HCT116 (cell line): Measurements from ENCODE around the gene SAMD4B. TPM values are rescaled to one million over a fixed set of nuclear protein-coding genes. Genes with fewer than 3 reads are reported as not detected.

Experiments
- ATAC-seq: fragments of 200-7000 bp; cut with Tn5 transposase; 2 replicates; pipeline ENCODE4 v1.9.1; 2020; ENCODE audit warnings: mild to moderate bottlenecking, moderate library complexity
- BruUV-seq: library from RNA; stranded (reverse); fragments of 400-500 nt; replicated peaks from 2 replicates; lab custom pipeline; 2021; lab: Mats Ljungman, UMichigan
- CTCF ChIA-PET: fragments of 300-600 bp; sonication (Branson Sonifier 250); formaldehyde crosslinking; loops from one replicate; lab custom pipeline; 2021; ENCODE audit warnings: antibody characterized with exemption; lab: Charles Lee
- POLR2A ChIA-PET: fragments of 300-600, 350-600 bp; sonication (Branson Sonifier 250); formaldehyde crosslinking; loops from one replicate; lab custom pipeline; 2021; ENCODE audit warnings: antibody characterized with exemption; lab: Charles Lee
- RAD21 ChIA-PET, 2 experiments: fragments of 300-600 bp; sonication (Branson Sonifier 250); formaldehyde crosslinking; loops; one replicate each; lab custom pipeline; 2023; ENCODE audit warnings: low total read pairs in 2 of 2; ENCODE audit not compliant: uncharacterized antibody in 2 of 2, unreplicated experiment in 2 of 2, low non-redundant PET in 1 of 2; lab: Charles Lee
- DNase-seq: peaks from one replicate; pipeline ENCODE4 v3.0.0-alpha.2; 2010; ENCODE audit warnings: low read depth, low spot score
- H2AFZ ChIP-seq: fragments of 200-600 bp; shearing (Covaris generic), sonication (generic); 2 replicates; pipeline ENCODE4 v1.6.1; 2017; ENCODE audit warnings: low read depth, mixed run types, mixed read lengths, antibody characterized with exemption, low read length; ENCODE audit not compliant: poor library complexity, severe bottlenecking
- H3K27ac ChIP-seq: 2 replicates; pipeline ENCODE4 v1.5.1; 2012; ENCODE audit warnings: low read depth, low read length
- H3K27me3 ChIP-seq: fragments of 200-600 bp; sonication (generic); 2 replicates; pipeline ENCODE4 v1.6.1; 2016; ENCODE audit warnings: mixed run types, low read length, mixed read lengths; ENCODE audit not compliant: insufficient read depth
- H3K36me3 ChIP-seq, 2 experiments: fragments of 200-500 bp in 1 of 2; fragments of 200-600 bp in 1 of 2; sonication (Bioruptor generic) in 1 of 2; sonication (generic) in 1 of 2; 2 replicates each; pipeline versions ENCODE4 v1.5.1 to v1.6.1; 2014 to 2016; ENCODE audit warnings: low read length in 2 of 2, inconsistent platforms in 1 of 2, mixed read lengths in 1 of 2, mixed run types in 1 of 2; ENCODE audit not compliant: insufficient read depth in 2 of 2, control insufficient read depth in 1 of 2
- H3K4me1 ChIP-seq, 2 experiments: fragments of 200-600 bp in 1 of 2; sonication (generic) in 1 of 2; 2 replicates each; pipeline versions ENCODE4 v1.5.1 to v1.6.1; 2012 to 2017; ENCODE audit warnings: low read length in 2 of 2, inconsistent platforms in 1 of 2, mild to moderate bottlenecking in 1 of 2, mixed read lengths in 1 of 2, mixed run types in 1 of 2, moderate library complexity in 1 of 2; ENCODE audit not compliant: insufficient read depth in 2 of 2, control insufficient read depth in 1 of 2
- H3K4me2 ChIP-seq: fragments of 200-600 bp; sonication (generic); 2 replicates; pipeline ENCODE4 v1.6.1; 2017; ENCODE audit warnings: mixed run types, low read length, mixed read lengths
- H3K4me3 ChIP-seq, 2 experiments: fragments of 200-600 bp in 1 of 2; sonication (generic) in 1 of 2; replicated peaks in 1 of 2; 2 replicates each; pipeline ENCODE4 v1.5.1; 2011 to 2016; ENCODE audit warnings: low read length in 2 of 2, control low read depth in 1 of 2, low read depth in 1 of 2, mild to moderate bottlenecking in 1 of 2, mixed read lengths in 1 of 2, mixed run types in 1 of 2
- H3K79me2 ChIP-seq: fragments of 200-600 bp; sonication (generic); 2 replicates; pipeline ENCODE4 v1.6.1; 2017; ENCODE audit warnings: mild to moderate bottlenecking, mixed run types, low read length, moderate library complexity, mixed read lengths; ENCODE audit not compliant: insufficient read depth
- H3K9ac ChIP-seq: fragments of 200-600 bp; sonication (generic); 2 replicates; pipeline ENCODE4 v1.6.1; 2016; ENCODE audit warnings: low read length, mixed read lengths
- H3K9me2 ChIP-seq: fragments of 200-600 bp; sonication (generic), shearing (Covaris generic); 2 replicates; pipeline ENCODE4 v1.6.1; 2017; ENCODE audit warnings: mixed run types, mild to moderate bottlenecking, moderate library complexity; ENCODE audit not compliant: insufficient read depth
- H3K9me3 ChIP-seq, 2 experiments: fragments of 200-500 bp in 1 of 2; fragments of 200-600 bp in 1 of 2; sonication (Bioruptor generic) in 1 of 2; sonication (generic) in 1 of 2; 2 replicates each; pipeline ENCODE4 v1.6.1; 2014 to 2017; ENCODE audit warnings: low read length in 2 of 2, mixed read lengths in 2 of 2, inconsistent platforms in 1 of 2, low read depth in 1 of 2, mild to moderate bottlenecking in 1 of 2, mixed run types in 1 of 2, moderate library complexity in 1 of 2; ENCODE audit not compliant: control insufficient read depth in 1 of 2, insufficient read depth in 1 of 2
- H4K20me1 ChIP-seq: fragments of 200-600 bp; sonication (generic), shearing (Covaris generic); 2 replicates; pipeline ENCODE4 v1.6.1; 2017; ENCODE audit warnings: mixed run types, mild to moderate bottlenecking, moderate library complexity; ENCODE audit not compliant: insufficient read depth
- CBX3 ChIP-seq: IDR thresholded peaks from 2 replicates; pipeline ENCODE4 v1.6.1; 2012; ENCODE audit warnings: low read depth
- ELF1 ChIP-seq: IDR thresholded peaks from 2 replicates; pipeline ENCODE4 v1.6.1; 2012; ENCODE audit warnings: low read depth, borderline replicate concordance
- EZH2 ChIP-seq: fragments of 200-600 bp; sonication (generic); IDR thresholded peaks from 2 replicates; pipeline ENCODE4 v1.6.1; 2017; ENCODE audit warnings: antibody characterized with exemption, mixed run types
- EZH2phosphoT487 ChIP-seq: fragments of 200-600 bp; IDR thresholded peaks from 2 replicates; pipeline ENCODE4 v1.6.1; 2018; ENCODE audit warnings: antibody characterized with exemption, borderline replicate concordance
- JUND ChIP-seq: IDR thresholded peaks from 2 replicates; pipeline ENCODE4 v1.6.1; 2012
- MAX ChIP-seq: IDR thresholded peaks from 2 replicates; pipeline ENCODE4 v1.6.1; 2012
- POLR2A ChIP-seq: IDR thresholded peaks from 2 replicates; pipeline ENCODE4 v1.7.0; 2011; ENCODE audit warnings: borderline replicate concordance; ENCODE audit not compliant: insufficient read depth, insufficient read length; ENCODE audit errors: extremely low read depth
- POLR2AphosphoS5 ChIP-seq: IDR thresholded peaks from 2 replicates; pipeline ENCODE4 v1.6.1; 2011; ENCODE audit warnings: mild to moderate bottlenecking, low read depth, low read length, moderate library complexity
- RAD21 ChIP-seq: IDR thresholded peaks from 2 replicates; pipeline ENCODE4 v1.6.1; 2012; ENCODE audit warnings: low read depth, mild to moderate bottlenecking
- REST ChIP-seq: IDR thresholded peaks from 2 replicates; pipeline ENCODE4 v1.6.1; 2012; ENCODE audit warnings: low read depth
- SIN3A ChIP-seq: IDR thresholded peaks from 2 replicates; pipeline ENCODE4 v1.6.1; 2012; ENCODE audit warnings: low read depth
- SP1 ChIP-seq: IDR thresholded peaks from 2 replicates; pipeline ENCODE4 v1.6.1; 2012; ENCODE audit warnings: low read depth
- SRF ChIP-seq: IDR thresholded peaks from 2 replicates; pipeline ENCODE4 v1.6.1; 2012; ENCODE audit warnings: low read depth
- TCF7L2 ChIP-seq: IDR thresholded peaks from 2 replicates; pipeline ENCODE4 v1.7.0; 2011; ENCODE audit warnings: borderline replicate concordance, inconsistent platforms; ENCODE audit not compliant: insufficient read depth, insufficient read length; ENCODE audit errors: extremely low read depth
- ZFX ChIP-seq: fragments of 450-650 bp; IDR thresholded peaks from 2 replicates; pipeline ENCODE4 v1.6.1; 2017
- ZNF274 ChIP-seq: fragments of 200-500 bp; sonication (Bioruptor generic); IDR thresholded peaks from 2 replicates; pipeline ENCODE4 v1.6.1; 2014; ENCODE audit warnings: mild to moderate bottlenecking, low read depth, low read length, inconsistent platforms
- intact Hi-C: fragments of 100-400 bp; cut with micrococcal nuclease; formaldehyde crosslinking; loops from 2 replicates; pipeline ENCODE4 v1.10.0; 2022
- total RNA-seq: library from RNA; stranded (reverse); gene quantifications from one replicate; pipeline ENCODE4 v1.2.1, GENCODE V29; 2021; ENCODE audit not compliant: unreplicated experiment
- TF ChIP-seq, protein P1 (sequence below), 3 experiments: fragments of 200-600 bp in 1 of 3; sonication (generic) in 1 of 3; IDR thresholded peaks in 2 of 3; conservative IDR thresholded peaks in 1 of 3; 2 replicates each; pipeline ENCODE4 v1.5.1; 2012 to 2017; ENCODE audit warnings: low read depth in 2 of 3, low read length in 2 of 3, antibody characterized with exemption in 1 of 3, borderline replicate concordance in 1 of 3, control low read depth in 1 of 3, mild to moderate bottlenecking in 1 of 3, mixed read lengths in 1 of 3, mixed run types in 1 of 3, moderate library complexity in 1 of 3; ENCODE audit not compliant: insufficient read depth in 1 of 3

The SAMD4B gene
- total RNA-seq, 1 experiment from 2014 or later, result 127 TPM

DNA sequence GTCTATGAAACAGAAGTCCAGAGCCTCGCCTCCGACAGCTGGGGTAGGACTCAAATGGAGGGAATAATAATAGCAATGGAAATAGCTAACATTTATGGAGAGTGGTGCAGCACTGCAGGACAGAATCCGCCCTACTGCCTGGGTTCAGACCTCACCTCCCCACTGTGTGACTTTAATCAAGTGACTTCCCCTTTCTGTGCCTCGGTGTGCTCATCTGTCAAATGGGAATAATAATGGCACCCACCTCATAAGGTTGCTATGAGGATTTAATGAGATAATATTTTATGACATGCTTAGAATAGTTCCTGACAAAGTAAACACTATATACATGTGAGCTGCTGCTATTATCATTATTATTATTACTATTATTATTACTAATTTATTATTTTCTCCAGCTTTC lies 24.7 kb upstream of the SAMD4B start (continued):
- TF ChIP-seq, protein P1, sequence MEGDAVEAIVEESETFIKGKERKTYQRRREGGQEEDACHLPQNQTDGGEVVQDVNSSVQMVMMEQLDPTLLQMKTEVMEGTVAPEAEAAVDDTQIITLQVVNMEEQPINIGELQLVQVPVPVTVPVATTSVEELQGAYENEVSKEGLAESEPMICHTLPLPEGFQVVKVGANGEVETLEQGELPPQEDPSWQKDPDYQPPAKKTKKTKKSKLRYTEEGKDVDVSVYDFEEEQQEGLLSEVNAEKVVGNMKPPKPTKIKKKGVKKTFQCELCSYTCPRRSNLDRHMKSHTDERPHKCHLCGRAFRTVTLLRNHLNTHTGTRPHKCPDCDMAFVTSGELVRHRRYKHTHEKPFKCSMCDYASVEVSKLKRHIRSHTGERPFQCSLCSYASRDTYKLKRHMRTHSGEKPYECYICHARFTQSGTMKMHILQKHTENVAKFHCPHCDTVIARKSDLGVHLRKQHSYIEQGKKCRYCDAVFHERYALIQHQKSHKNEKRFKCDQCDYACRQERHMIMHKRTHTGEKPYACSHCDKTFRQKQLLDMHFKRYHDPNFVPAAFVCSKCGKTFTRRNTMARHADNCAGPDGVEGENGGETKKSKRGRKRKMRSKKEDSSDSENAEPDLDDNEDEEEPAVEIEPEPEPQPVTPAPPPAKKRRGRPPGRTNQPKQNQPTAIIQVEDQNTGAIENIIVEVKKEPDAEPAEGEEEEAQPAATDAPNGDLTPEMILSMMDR (IDR thresholded peaks at IDR 0.05 in 2 of 3, conservative IDR thresholded peaks at IDR 0.05 in 1 of 3; ENCODE audit: borderline replicate concordance in 1 of 3, insufficient read depth in 1 of 3, low read depth in 2 of 3, low read length in 2 of 3), result no peak
- TF ChIP-seq EZH2 (no peak), SRF (no peak), MAX (no peak), SP1 (no peak), POLR2AphosphoS5 (no peak), TCF7L2 (no peak), ZFX (no peak)

GRCh38 chr19:39318071-39318470 lies 24.1 kb upstream of the SAMD4B start:
- Histone ChIP-seq H3K36me3 (peaks cover 6 to 7% of the 10 kb centered on the region in 2 experiments), H3K27ac (no peak overlapping the region), H3K79me2 (peaks cover 22% of the 10 kb centered on the region), H4K20me1 (no peaks in the 10 kb centered on the region), H3K27me3 (no peaks in the 10 kb centered on the region), H2AFZ (no peak overlapping the region), H3K9ac (no peak overlapping the region), H3K9me3 (no peaks in the 10 kb centered on the region), H3K4me3 (no peak overlapping the region), H3K4me1 (peaks cover 3 to 16% of the 10 kb centered on the region in 2 experiments; a peak in 3 of 4 replicates), H3K4me2 (no peak overlapping the region), H3K9me2 (no peaks in the 10 kb centered on the region)
- CTCF ChIA-PET, result no interaction called here
- BruUV-seq, result no TSS peak
- TF ChIP-seq JUND (no peak), EZH2phosphoT487 (no peak), CBX3 (no peak), RAD21 (no peak), SIN3A (no peak), POLR2A (no peak), REST (no peak), ZNF274 (no peak), SP1 (no peak), ELF1 (no peak), EZH2 (no peak)
- POLR2A ChIA-PET, result no interaction called here
- ATAC-seq (no peak), DNase-seq (no peak)
- RAD21 ChIA-PET, result no interaction called here
- intact Hi-C loops, result no loop called here
